Lower leg skin (tissue), 4 donors: ENCODE measurements around the gene KLK6. TPM values are rescaled to one million over a fixed set of nuclear protein-coding genes. Genes with fewer than 3 reads are reported as not detected.

Experiments used
- DNase-seq, 2 donors: peaks; one replicate each; pipeline ENCODE4 v3.0.0-alpha.2; 2019; ENCODE audit warnings: low spot score in 2 of 2
- H3K4me3 ChIP-seq: fragments of 200-600 bp; sonication (generic); 2 replicates; pipeline ENCODE4 v1.5.1; 2017; ENCODE audit warnings: mild to moderate bottlenecking, low read depth; ENCODE audit not compliant: poor library complexity, severe bottlenecking
- POLR2A ChIP-seq, 2 donors: fragments of 450-650 bp; IDR thresholded peaks; one replicate each; pipeline ENCODE4 v1.6.1; 2016 to 2017; ENCODE audit warnings: antibody characterized with exemption in 2 of 2, mild to moderate bottlenecking in 1 of 2, moderate library complexity in 1 of 2
- WGBS, 2 donors: methylation state at CpG; one replicate each; pipeline ENCODE4 v1.1.5; 2018; 5-methylcytosine and 5-hydroxymethylcytosine counted together
- intact Hi-C: fragments of 100-400 bp; cut with DNase I; formaldehyde crosslinking; loops from one replicate; pipeline ENCODE4 v1.15.0; 2023; ENCODE audit warnings: low total_unique reads
- total RNA-seq, 4 donors: library from RNA; depleted of rRNA; stranded (reverse); fragments of >200 nt; gene quantifications; one replicate each; pipeline ENCODE4 v1.1.0, GENCODE V29; 2016
- TF ChIP-seq, protein P1 (sequence below), 3 donors: fragments of 450-650 bp; IDR thresholded peaks; one replicate each; pipeline ENCODE4 v1.5.1; 2016; ENCODE audit warnings: antibody characterized with exemption in 3 of 3, mild to moderate bottlenecking in 3 of 3, moderate library complexity in 2 of 3

The KLK6 gene
- total RNA-seq, 4 donors from 2014 or later: 0.27 to 9.5 (median 5.1) TPM

GRCh38 chr19:50931023-50931422 is 38.4 kb downstream of the KLK6 start:
- no peak for TF ChIP-seq POLR2A (IDR thresholded peaks at IDR 0.05)
- TF ChIP-seq, protein P1, sequence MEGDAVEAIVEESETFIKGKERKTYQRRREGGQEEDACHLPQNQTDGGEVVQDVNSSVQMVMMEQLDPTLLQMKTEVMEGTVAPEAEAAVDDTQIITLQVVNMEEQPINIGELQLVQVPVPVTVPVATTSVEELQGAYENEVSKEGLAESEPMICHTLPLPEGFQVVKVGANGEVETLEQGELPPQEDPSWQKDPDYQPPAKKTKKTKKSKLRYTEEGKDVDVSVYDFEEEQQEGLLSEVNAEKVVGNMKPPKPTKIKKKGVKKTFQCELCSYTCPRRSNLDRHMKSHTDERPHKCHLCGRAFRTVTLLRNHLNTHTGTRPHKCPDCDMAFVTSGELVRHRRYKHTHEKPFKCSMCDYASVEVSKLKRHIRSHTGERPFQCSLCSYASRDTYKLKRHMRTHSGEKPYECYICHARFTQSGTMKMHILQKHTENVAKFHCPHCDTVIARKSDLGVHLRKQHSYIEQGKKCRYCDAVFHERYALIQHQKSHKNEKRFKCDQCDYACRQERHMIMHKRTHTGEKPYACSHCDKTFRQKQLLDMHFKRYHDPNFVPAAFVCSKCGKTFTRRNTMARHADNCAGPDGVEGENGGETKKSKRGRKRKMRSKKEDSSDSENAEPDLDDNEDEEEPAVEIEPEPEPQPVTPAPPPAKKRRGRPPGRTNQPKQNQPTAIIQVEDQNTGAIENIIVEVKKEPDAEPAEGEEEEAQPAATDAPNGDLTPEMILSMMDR (IDR thresholded peaks at IDR 0.05): no peak
- intact Hi-C loops: loop anchor here (5.0 kb wide), 1 partner anchor 81 kb away; no protein-coding TSS in a partner anchor
- DNase-seq: no peak
- no peak overlapping the region for H3K4me3 ChIP-seq

DNA sequence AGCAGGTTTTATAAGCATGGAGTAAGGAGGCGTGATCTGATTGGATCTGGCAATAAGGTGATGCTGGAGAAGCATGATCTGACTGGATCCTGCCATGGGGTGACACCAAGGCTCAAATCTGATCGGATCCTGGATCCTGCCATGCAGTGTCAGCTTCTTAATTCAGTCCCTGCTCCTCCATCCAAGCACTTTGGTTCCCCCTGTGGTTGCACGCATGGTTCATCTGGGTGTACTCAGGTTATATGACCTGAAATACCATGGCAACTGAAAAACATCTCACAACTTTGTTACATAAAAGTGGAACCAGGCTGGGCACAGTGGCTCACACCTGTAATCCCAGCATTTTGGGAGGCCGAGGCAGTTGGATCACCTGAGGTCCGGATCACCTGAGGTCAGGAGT is 40.6 kb downstream of the KLK6 start:
- no peak for DNase-seq
- no peak for TF ChIP-seq POLR2A (IDR thresholded peaks at IDR 0.05)
- TF ChIP-seq, protein P1 (IDR thresholded peaks at IDR 0.05): no peak
- WGBS, 2 donors: 65 to 67% methylated on average over 5 of the region's 5 CpGs
- H3K4me3 ChIP-seq: no peak overlapping the region
- intact Hi-C loops: loop anchor here (2.0 kb wide), 1 partner anchor 172 kb away; no protein-coding TSS in a partner anchor

- intact Hi-C loops: no loop called here
- WGBS, 2 donors: 85 to 86% methylated on average over 11 of the region's 11 CpGs
- TF ChIP-seq, protein P1 (IDR thresholded peaks at IDR 0.05): no peak
- DNase-seq: no peak
- H3K4me3 ChIP-seq: no peak overlapping the region
Measured at GRCh38 chr19:50926144-50926543, 43.2 kb downstream of the KLK6 start.

DNA sequence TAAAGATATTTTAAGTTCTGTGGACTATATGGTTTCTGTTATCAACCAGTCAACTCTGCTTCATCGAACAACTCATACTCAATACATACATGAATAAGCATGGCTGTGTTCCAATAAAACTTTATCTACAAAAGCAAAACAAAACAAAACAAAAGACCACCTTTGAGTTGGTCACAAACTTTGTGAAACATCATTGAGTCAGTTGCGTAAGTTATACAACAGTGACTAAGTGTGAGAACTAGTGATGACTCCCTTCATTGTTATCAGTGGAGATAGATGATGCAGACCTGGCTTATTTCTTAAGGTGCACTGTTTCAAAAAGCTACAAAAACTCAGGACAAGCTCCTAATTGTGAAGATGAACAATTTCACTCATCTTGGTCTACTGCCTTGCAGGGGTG is 43.7 kb downstream of the KLK6 start:
- no peak for TF ChIP-seq POLR2A (IDR thresholded peaks at IDR 0.05)
- TF ChIP-seq, protein P1 (IDR thresholded peaks at IDR 0.05): no peak
- WGBS, 2 donors: 79 to 91% methylated on average over 2 of the region's 2 CpGs
- no peak overlapping the region for H3K4me3 ChIP-seq
- intact Hi-C loops: no loop called here
- no peak for DNase-seq

DNA sequence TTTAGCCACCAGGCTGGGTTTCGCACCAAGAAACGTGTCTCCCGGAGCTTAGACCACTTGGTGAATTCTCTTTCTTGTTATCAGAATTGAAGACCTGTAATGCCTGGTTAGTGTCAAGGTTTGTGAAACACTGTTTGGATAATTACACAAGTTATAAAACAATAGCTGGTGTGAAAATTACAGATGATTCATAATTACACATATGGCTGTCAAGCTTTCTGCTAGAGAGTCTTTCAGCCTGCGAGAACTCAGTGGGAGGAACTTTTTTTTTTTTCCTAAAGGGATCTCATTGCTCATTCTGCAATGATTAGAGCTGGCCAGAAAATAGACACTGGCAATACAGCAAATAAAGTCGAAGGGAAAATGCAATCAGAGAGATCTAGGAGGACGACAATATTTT is 44.8 kb downstream of the KLK6 start:
- no peak for TF ChIP-seq POLR2A (IDR thresholded peaks at IDR 0.05)
- TF ChIP-seq, protein P1 (IDR thresholded peaks at IDR 0.05): no peak
- H3K4me3 ChIP-seq: no peak overlapping the region
- 50 to 53% methylated on average over 6 of the region's 6 CpGs for WGBS, 2 donors
- DNase-seq: no peak
- intact Hi-C loops: no loop called here

DNA sequence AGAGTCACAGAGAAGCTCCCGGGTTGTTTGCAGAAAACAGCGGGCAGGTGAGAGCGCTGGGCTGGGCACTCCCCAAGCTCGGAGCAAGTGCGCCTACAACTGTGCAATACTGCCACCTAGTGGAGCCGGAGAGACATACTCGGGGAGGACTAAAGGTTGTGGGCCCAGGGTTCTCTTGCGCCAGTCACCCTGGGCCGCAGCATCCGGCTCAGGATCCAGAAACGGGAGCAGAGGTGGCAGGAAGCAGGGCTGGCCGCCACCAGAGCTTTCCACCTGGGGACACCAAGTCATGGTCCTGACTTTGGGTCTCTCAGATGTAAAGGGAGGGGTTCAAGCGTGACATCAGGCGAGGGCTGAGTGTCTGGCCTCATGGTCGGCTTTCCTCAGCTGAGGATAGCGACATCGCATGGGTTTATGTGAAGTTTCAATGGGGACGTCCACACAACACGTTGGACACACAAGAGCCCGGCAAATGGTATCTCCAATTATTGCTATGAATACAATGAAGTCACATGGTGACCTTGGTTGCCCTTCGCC is 47.0 kb downstream of the KLK6 start:
- TF ChIP-seq, protein P1 (IDR thresholded peaks at IDR 0.05): no peak
- peak in 1 of 2 donors; percentile 38 for DNase-seq
- intact Hi-C loops: loop anchor here (2.0 kb wide), 1 partner anchor 180 kb away; no protein-coding TSS in a partner anchor
- H3K4me3 ChIP-seq: no peak overlapping the region
- WGBS, 2 donors: 26 to 27% methylated on average over 21 of the region's 21 CpGs
